Activated CD8-positive, alpha-beta T cell treated with anti-CD3 and anti-CD28 coated beads for 36 hours (primary cell): ENCODE data around the gene FYTTD1. TPM values are rescaled to one million over a fixed set of nuclear protein-coding genes. Genes with fewer than 3 reads are reported as not detected.

Source experiments
- ATAC-seq: fragments of 200-7000 bp; cut with Tn5 transposase; one replicate; pipeline ENCODE4 v1.10.0; 2021; ENCODE audit warnings: mild to moderate bottlenecking, moderate library complexity
- CTCF ChIA-PET: fragments of 350-600 bp; sonication (Branson Sonifier 250); formaldehyde crosslinking; loops from one replicate; lab custom pipeline; 2021; ENCODE audit warnings: antibody characterized with exemption; lab: Charles Lee
- POLR2A ChIA-PET: fragments of 350-600 bp; sonication (Branson Sonifier 250); formaldehyde crosslinking; loops from one replicate; lab custom pipeline; 2021; ENCODE audit warnings: antibody characterized with exemption; lab: Charles Lee
- DNase-seq: peaks from one replicate; pipeline ENCODE4 v3.0.0-alpha.2; 2020
- H3K27ac Mint-ChIP-seq: one replicate; pipeline ENCODE4 v1.8.0; 2021; ENCODE audit warnings: mild to moderate bottlenecking, mixed read lengths
- H3K27me3 Mint-ChIP-seq: one replicate; pipeline ENCODE4 v1.8.0; 2021; ENCODE audit warnings: mixed read lengths
- H3K36me3 Mint-ChIP-seq: one replicate; pipeline ENCODE4 v1.8.0; 2021; ENCODE audit warnings: low read depth, mixed read lengths
- H3K4me1 Mint-ChIP-seq: one replicate; pipeline ENCODE4 v1.8.0; 2021; ENCODE audit warnings: low read depth, mixed read lengths
- H3K4me3 Mint-ChIP-seq: one replicate; pipeline ENCODE4 v1.8.0; 2021; ENCODE audit warnings: mild to moderate bottlenecking, moderate library complexity, mixed read lengths
- H3K9me3 Mint-ChIP-seq: one replicate; pipeline ENCODE4 v1.8.0; 2021; ENCODE audit warnings: mixed read lengths
- CTCF ChIP-seq: fragments of 200-600 bp; IDR thresholded peaks from one replicate; pipeline ENCODE4 v1.8.0; 2022; ENCODE audit warnings: antibody characterized with exemption, mild to moderate bottlenecking
- intact Hi-C: fragments of 100-400 bp; cut with micrococcal nuclease; formaldehyde crosslinking; loops from one replicate; pipeline ENCODE4 v1.10.0; 2022
- total RNA-seq, 2 experiments: library from RNA; stranded (reverse); gene quantifications; one replicate each; pipeline ENCODE4 v1.2.3, GENCODE V29; 2021

The FYTTD1 gene
- total RNA-seq, 2 experiments from 2014 or later = 25.4 to 27.0 TPM

GRCh38 chr3:197791113-197791891, 41.6 kb downstream of the FYTTD1 start, which contains the start of gene LRCH3:
TSS of gene LRCH3 (plus strand) at chr3:197791254. CDS start at chr3:197791279, 25 bp downstream.
- peak within 1 kb of the TSS; percentile 98 for H3K4me3 Mint-ChIP-seq
- ChIA-PET CTCF (no interaction called here), POLR2A (interaction anchor here (0.6 to 1.9 kb wide), 14 partner anchors 8 to 917 kb away, joined by 3 to 9 read pairs (median 3); partner anchors contain the start of gene FYTTD1)
- TF ChIP-seq CTCF = no peak
- H3K36me3 Mint-ChIP-seq = peaks cover 4% of the 10 kb centered on the region
- peak within 1 kb of the TSS; percentile 96 for H3K27ac Mint-ChIP-seq
- no peaks in the 10 kb centered on the region for H3K27me3 Mint-ChIP-seq
- H3K4me1 Mint-ChIP-seq = peaks cover 33% of the 10 kb centered on the region
- DNase-seq = peak; percentile 85
- peak; percentile 68 for ATAC-seq
- H3K9me3 Mint-ChIP-seq = no peaks in the 10 kb centered on the region
- intact Hi-C loops = loop anchor here (5.0 kb wide), 1 partner anchor 44 kb away; the partner anchor contains the start of gene FYTTD1

GRCh38 chr3:197791892-197792647, 42.4 kb downstream of the FYTTD1 start:
- H3K4me1 Mint-ChIP-seq = peaks cover 37% of the 10 kb centered on the region
- ChIA-PET POLR2A (interaction anchor here (1.0 to 1.9 kb wide), 9 partner anchors 9 to 280 kb away, joined by 3 to 9 read pairs (median 3); no protein-coding TSS in a partner anchor), CTCF (interaction anchor here (1.5 kb wide), 1 partner anchor 9 kb away, joined by 7 read pairs; no protein-coding TSS in a partner anchor)
- peak; percentile 67 for DNase-seq
- H3K27me3 Mint-ChIP-seq = no peaks in the 10 kb centered on the region
- H3K36me3 Mint-ChIP-seq = peaks cover 6% of the 10 kb centered on the region
- TF ChIP-seq CTCF = no peak
- H3K4me3 Mint-ChIP-seq = peak overlapping the region; percentile 98
- H3K9me3 Mint-ChIP-seq = no peaks in the 10 kb centered on the region
- H3K27ac Mint-ChIP-seq = peak overlapping the region; percentile 96
- ATAC-seq = peak; percentile 40
- intact Hi-C loops = loop anchor here (5.0 kb wide), 1 partner anchor 45 kb away; the partner anchor contains the start of gene FYTTD1

DNA sequence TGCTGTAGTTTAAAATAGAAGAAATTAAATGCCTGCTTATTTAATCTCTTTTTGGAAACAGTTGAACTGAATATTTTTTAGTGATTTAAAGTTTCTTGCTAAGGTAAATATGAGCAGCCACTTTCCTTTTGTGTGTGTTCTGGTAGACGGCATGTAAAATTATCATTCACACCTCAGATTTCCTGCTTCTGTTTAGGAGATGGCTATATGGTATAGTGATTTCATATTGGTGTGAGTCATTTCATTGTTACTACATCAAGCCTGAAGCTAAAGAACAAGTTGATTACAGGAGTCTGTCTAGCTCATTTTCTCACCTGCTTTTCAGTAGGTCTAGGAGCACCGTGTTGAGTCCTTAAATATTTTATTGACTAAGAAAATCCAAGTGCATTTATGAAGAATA, 43.6 kb downstream of the FYTTD1 start:
- no peak for TF ChIP-seq CTCF
- H3K27me3 Mint-ChIP-seq = no peaks in the 10 kb centered on the region
- ATAC-seq = peak; percentile 63
- peaks cover 41% of the 10 kb centered on the region for H3K4me1 Mint-ChIP-seq
- intact Hi-C loops = loop anchor here (5.0 kb wide), 1 partner anchor 46 kb away; the partner anchor contains the start of gene FYTTD1
- peak overlapping the region; percentile 52 for H3K4me3 Mint-ChIP-seq
- CTCF ChIA-PET = interaction anchor here (0.6 to 1.5 kb wide), 4 partner anchors 8 to 1368 kb away, joined by 3 to 7 read pairs (median 3); no protein-coding TSS in a partner anchor
- H3K27ac Mint-ChIP-seq = peak overlapping the region; percentile 52
- peaks cover 6% of the 10 kb centered on the region for H3K36me3 Mint-ChIP-seq
- POLR2A ChIA-PET = interaction anchor here (0.6 to 1.6 kb wide), 2 partner anchors 11 to 43 kb away, joined by 3 read pairs; no protein-coding TSS in a partner anchor
- DNase-seq = no peak
- no peaks in the 10 kb centered on the region for H3K9me3 Mint-ChIP-seq

DNA sequence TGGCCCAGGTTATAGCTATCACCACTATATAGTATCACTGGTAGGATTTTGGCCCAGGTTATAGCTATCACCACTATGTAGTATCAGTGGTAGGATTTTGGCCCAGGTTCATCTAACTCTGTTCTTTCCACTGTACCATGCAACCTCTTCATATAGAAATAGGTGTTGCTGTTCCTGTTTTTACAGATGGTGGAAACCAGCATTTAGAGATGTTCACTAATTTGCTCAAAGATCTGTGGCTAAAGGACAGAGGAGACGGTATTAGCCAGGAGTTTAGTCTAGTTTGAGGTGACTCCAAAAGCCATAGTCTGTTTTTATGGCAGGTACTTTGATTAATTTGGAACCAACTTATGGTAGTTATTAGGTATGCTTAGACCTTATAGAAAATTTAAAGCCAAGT, 44.4 kb downstream of the FYTTD1 start:
- peaks cover 6% of the 10 kb centered on the region for H3K36me3 Mint-ChIP-seq
- ATAC-seq = no peak
- H3K4me3 Mint-ChIP-seq = no peak overlapping the region
- H3K27me3 Mint-ChIP-seq = no peaks in the 10 kb centered on the region
- DNase-seq = no peak
- ChIA-PET CTCF (interaction anchor here (1.2 to 1.3 kb wide), 2 partner anchors 53 to 287 kb away, joined by 3 read pairs; no protein-coding TSS in a partner anchor), POLR2A (interaction anchor here (0.6 kb wide), 1 partner anchor 14 kb away, joined by 4 read pairs; no protein-coding TSS in a partner anchor)
- intact Hi-C loops = loop anchor here (5.0 kb wide), 1 partner anchor 47 kb away; the partner anchor contains the start of gene FYTTD1
- H3K9me3 Mint-ChIP-seq = no peaks in the 10 kb centered on the region
- no peak for TF ChIP-seq CTCF
- H3K4me1 Mint-ChIP-seq = peaks cover 50% of the 10 kb centered on the region
- no peak overlapping the region for H3K27ac Mint-ChIP-seq
